ENCODE measurements around the gene SOHLH1. TPM values are rescaled to one million over a fixed set of nuclear protein-coding genes. Genes with fewer than 3 reads are reported as not detected.

SOHLH1 gene
- total RNA-seq, 1 donor from 2014 or later = not detected

- DNase-seq = no peak
- H3K27me3 Mint-ChIP-seq = peaks cover 4% of the 10 kb centered on the region
- no peak overlapping the region for H3K4me3 Mint-ChIP-seq
- H3K27ac Mint-ChIP-seq = no peak overlapping the region
- intact Hi-C loops (cut with micrococcal nuclease) = no loop called here
- H3K9me3 Mint-ChIP-seq = peaks cover 6% of the 10 kb centered on the region
- no peaks in the 10 kb centered on the region for H3K4me1 Mint-ChIP-seq
- no peaks in the 10 kb centered on the region for H3K36me3 Mint-ChIP-seq (ENCODE audit: low read depth)
Observed at GRCh38 chr9:135736979-135737839, 37.9 kb upstream of the SOHLH1 start.

DNA sequence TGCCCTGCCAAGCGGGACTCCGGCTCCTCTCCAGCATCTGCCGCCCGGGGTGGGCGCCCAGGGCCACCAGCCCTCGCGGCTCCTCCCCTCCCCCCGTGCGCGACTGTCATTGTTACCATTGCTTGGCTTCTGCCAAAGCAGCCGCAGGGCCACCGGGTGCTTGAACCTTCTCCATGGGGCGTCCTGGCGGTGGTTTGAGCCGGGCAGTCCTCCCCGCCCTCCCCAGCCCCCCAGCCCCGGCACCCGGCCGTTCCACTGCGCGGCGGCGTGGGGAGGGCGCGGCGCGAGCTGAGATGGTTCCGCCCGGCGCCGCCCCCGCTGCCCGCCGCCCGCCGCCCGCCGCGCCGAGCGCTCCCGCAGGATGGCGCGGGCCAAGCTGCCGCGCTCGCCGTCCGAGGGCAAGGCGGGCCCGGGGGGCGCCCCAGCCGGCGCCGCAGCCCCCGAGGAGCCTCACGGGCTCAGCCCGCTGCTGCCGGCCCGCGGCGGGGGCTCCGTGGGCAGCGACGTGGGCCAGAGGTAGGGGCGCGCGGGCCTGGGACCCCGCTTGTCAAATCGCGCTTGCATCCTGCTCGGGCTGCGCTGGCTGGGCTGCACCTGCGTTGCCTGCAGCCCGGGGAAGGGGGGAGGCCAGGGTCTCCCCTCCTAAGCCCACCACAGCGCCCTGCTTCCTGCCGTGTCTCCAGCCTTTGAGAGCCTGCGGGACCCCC is 37.1 kb upstream of the SOHLH1 start:
- H3K27me3 Mint-ChIP-seq = peaks cover 4% of the 10 kb centered on the region
- no peaks in the 10 kb centered on the region for H3K4me1 Mint-ChIP-seq
- H3K27ac Mint-ChIP-seq = no peak overlapping the region
- DNase-seq = no peak
- H3K36me3 Mint-ChIP-seq (ENCODE audit: low read depth) = no peaks in the 10 kb centered on the region
- intact Hi-C loops (cut with micrococcal nuclease) = no loop called here
- H3K9me3 Mint-ChIP-seq = peaks cover 9% of the 10 kb centered on the region
- no peak overlapping the region for H3K4me3 Mint-ChIP-seq

GRCh38 chr9:135734616-135735144 is 35.4 kb upstream of the SOHLH1 start:
- no peaks in the 10 kb centered on the region for H3K36me3 Mint-ChIP-seq (ENCODE audit: low read depth)
- no peak overlapping the region for H3K27ac Mint-ChIP-seq
- no peak for DNase-seq
- intact Hi-C loops (cut with micrococcal nuclease) = no loop called here
- H3K9me3 Mint-ChIP-seq = peaks cover 13% of the 10 kb centered on the region
- peaks cover 4% of the 10 kb centered on the region for H3K27me3 Mint-ChIP-seq
- no peaks in the 10 kb centered on the region for H3K4me1 Mint-ChIP-seq
- H3K4me3 Mint-ChIP-seq = no peak overlapping the region

DNA sequence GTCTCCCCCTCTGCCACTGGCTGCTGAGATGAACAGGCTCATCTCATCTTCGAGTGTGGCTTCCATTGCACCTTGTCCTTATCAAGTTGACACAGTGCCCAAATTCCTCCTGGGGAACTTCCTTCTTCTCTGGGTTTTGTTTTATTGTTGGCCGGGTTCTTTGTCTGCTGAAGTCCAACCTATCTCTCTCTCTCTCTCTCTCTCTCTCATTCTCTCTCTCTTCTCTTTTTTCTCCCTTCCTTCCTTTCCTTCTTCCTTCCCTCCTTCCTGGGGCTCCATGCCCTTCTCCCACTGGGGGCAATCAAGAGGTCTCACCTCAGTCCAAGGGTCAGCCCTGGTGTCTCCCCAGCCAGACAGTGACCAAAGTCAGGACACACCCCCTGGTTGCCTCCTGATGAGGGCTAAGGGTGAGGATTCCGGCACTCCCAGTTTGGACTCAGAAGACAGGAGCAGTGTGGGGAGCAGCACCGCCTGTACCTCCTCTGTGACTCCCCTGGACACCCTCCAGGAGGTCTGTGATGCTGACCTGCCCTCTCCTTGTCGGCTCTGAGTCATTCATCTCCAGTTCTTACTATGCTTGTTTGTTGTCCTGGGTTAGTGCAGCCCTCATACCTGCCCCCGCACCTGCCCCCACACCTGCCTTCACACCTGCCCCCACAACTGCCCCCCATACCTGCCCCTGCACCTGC is 33.4 kb upstream of the SOHLH1 start:
- intact Hi-C loops (cut with micrococcal nuclease) = no loop called here
- no peak overlapping the region for H3K27ac Mint-ChIP-seq
- no peaks in the 10 kb centered on the region for H3K36me3 Mint-ChIP-seq (ENCODE audit: low read depth)

DNA sequence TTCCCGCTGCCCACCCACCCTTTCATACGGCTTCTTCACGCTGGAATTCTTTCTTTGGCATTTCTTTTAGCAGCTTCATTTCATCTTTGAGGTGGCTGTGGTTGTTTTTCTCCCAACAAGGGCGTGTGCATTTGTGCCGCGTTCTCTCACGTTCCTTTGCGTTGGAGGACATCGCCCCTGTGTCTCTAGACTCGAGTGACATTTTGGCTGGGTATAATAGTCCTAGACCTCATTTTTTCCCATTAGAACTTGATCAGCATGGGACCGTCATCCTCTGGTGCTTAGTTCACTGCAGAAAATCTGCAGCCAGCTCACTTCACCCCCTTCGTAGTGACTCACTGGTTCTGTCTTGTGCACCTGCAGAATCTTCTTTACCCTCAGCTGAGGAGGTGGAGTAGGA is 32.2 kb upstream of the SOHLH1 start:
- intact Hi-C loops (cut with micrococcal nuclease) = no loop called here
- Mint-ChIP-seq H3K9me3 (peaks cover 13% of the 10 kb centered on the region), H3K4me3 (no peak overlapping the region), H3K27ac (no peak overlapping the region), H3K4me1 (no peaks in the 10 kb centered on the region), H3K27me3 (peaks cover 1% of the 10 kb centered on the region), H3K36me3 (ENCODE audit: low read depth) (no peaks in the 10 kb centered on the region)
- DNase-seq = no peak

More for the DNA sequence above, 33.4 kb upstream of the SOHLH1 start:
- no peak for DNase-seq
- peaks cover 13% of the 10 kb centered on the region for H3K9me3 Mint-ChIP-seq
- H3K4me1 Mint-ChIP-seq = no peaks in the 10 kb centered on the region
- H3K27me3 Mint-ChIP-seq = peaks cover 5% of the 10 kb centered on the region
- no peak overlapping the region for H3K4me3 Mint-ChIP-seq

- H3K27me3 Mint-ChIP-seq = peaks cover 1% of the 10 kb centered on the region
- H3K27ac Mint-ChIP-seq = no peak overlapping the region
- H3K4me3 Mint-ChIP-seq = no peak overlapping the region
- peaks cover 13% of the 10 kb centered on the region for H3K9me3 Mint-ChIP-seq
- H3K4me1 Mint-ChIP-seq = no peaks in the 10 kb centered on the region
- intact Hi-C loops (cut with micrococcal nuclease) = no loop called here
- no peaks in the 10 kb centered on the region for H3K36me3 Mint-ChIP-seq (ENCODE audit: low read depth)
- DNase-seq = no peak
Observed at GRCh38 chr9:135729480-135729879, 30.2 kb upstream of the SOHLH1 start.

DNA sequence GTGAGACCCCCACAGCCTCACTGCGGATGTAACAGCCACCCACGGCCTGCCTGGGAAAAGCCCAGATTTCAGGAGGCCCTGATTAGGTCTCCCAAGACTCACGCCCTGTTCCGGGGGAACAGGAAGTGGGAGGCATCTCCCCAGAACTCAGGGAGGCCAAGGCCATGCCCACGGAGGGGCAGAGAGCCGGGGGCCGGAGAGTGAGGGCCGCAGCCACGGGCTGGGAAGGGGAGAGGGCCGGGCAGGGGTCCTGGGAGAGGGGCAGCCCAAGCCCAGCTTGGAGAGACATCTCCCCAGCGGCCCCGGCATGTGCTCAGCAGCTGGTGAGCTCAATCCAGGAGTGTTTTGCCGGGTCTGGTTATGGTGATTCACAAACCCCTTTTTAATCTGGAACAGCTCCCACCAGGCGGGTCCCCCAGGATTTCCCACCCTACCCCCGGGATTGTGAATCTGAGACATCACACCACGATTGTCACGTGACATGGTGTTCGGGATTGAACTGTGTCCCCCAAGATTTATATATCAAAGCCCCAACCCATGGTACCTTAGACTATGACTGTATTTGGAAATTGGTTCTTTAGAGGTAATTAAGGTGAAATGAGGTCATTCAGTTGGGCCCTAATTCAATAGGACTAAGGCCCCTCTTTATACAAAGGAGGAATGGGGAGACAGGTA is 29.3 kb upstream of the SOHLH1 start:
- Mint-ChIP-seq H3K9me3 (peaks cover 13% of the 10 kb centered on the region), H3K27me3 (peaks cover 1% of the 10 kb centered on the region)

DNA sequence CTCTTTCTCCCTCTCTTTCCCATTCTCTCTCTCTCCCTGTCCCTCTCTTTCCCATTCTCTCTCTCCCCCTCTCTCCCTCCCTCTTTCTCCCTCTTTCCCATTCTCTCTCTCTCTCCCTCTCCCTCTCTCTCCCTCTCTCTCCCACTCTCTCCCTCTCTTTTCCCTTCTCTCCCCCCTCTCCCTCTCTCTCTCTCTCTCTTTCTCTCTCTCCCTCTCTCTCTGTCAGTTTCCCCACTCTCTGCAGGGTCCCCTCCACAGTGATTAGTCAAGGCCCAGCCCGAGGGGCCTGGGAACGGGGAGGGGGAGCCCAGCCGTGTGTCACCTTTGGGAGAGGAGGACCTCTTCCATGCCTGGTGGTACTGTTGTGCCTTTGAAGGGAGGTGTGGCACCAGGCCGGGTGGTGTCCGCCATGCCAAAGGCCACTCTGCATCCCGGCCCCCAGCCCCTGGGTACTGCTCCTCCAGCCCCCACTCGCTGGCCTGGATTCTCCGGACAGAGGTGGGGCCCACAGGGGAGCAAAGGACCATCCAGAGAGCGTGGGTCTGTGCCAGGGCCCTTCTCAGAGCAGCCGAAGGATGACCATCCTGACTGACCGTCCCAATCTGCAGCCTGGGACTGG is 28.1 kb upstream of the SOHLH1 start:
- intact Hi-C loops (cut with micrococcal nuclease) = no loop called here
- no peak overlapping the region for H3K4me3 Mint-ChIP-seq
- H3K9me3 Mint-ChIP-seq = peaks cover 8% of the 10 kb centered on the region
- no peak for DNase-seq
- H3K4me1 Mint-ChIP-seq = no peaks in the 10 kb centered on the region
- H3K27ac Mint-ChIP-seq = no peak overlapping the region
- H3K27me3 Mint-ChIP-seq = peaks cover 1% of the 10 kb centered on the region
- H3K36me3 Mint-ChIP-seq (ENCODE audit: low read depth) = no peaks in the 10 kb centered on the region

More for the DNA sequence above, 29.3 kb upstream of the SOHLH1 start:
- Mint-ChIP-seq H3K4me1 (no peaks in the 10 kb centered on the region), H3K27ac (no peak overlapping the region), H3K4me3 (no peak overlapping the region), H3K36me3 (ENCODE audit: low read depth) (no peaks in the 10 kb centered on the region)
- intact Hi-C loops (cut with micrococcal nuclease) = no loop called here
- DNase-seq = no peak

GRCh38 chr9:135726138-135726853 is 27.0 kb upstream of the SOHLH1 start:
- Mint-ChIP-seq H3K27me3 (peaks cover 1% of the 10 kb centered on the region), H3K9me3 (peaks cover 3% of the 10 kb centered on the region), H3K27ac (no peak overlapping the region), H3K36me3 (ENCODE audit: low read depth) (no peaks in the 10 kb centered on the region), H3K4me1 (no peaks in the 10 kb centered on the region), H3K4me3 (no peak overlapping the region)
- intact Hi-C loops (cut with micrococcal nuclease) = no loop called here
- DNase-seq = no peak

GRCh38 chr9:135724186-135724787 is 25.0 kb upstream of the SOHLH1 start:
- Mint-ChIP-seq H3K27me3 (peaks cover 1% of the 10 kb centered on the region), H3K4me1 (no peaks in the 10 kb centered on the region), H3K36me3 (ENCODE audit: low read depth) (no peaks in the 10 kb centered on the region), H3K27ac (no peak overlapping the region), H3K9me3 (no peaks in the 10 kb centered on the region), H3K4me3 (no peak overlapping the region)
- intact Hi-C loops (cut with micrococcal nuclease) = no loop called here
- DNase-seq = no peak

DNA sequence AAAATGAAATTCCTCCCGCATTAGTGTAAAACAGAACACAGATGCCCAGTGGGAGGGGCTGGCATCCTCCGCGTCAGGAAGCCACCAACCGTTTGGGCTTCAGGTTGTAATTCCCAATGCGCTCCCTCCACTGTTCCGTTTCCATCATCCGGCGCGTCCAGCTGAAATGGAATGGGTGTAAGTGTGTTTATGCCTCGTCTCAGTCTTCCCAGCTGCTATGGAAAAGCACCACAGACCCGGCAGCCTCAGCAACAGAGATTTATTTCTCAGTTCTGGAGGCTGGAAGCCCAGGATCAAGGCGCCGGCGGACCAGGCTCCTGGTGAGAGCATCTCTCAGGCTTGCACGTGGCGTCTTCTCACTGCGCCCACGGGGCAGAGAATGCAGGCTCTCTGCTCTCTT is 23.1 kb upstream of the SOHLH1 start:
- Mint-ChIP-seq H3K9me3 (no peaks in the 10 kb centered on the region), H3K4me3 (no peak overlapping the region), H3K4me1 (no peaks in the 10 kb centered on the region), H3K27ac (no peak overlapping the region), H3K27me3 (no peaks in the 10 kb centered on the region), H3K36me3 (ENCODE audit: low read depth) (no peaks in the 10 kb centered on the region)
- intact Hi-C loops (cut with micrococcal nuclease) = no loop called here
- DNase-seq = no peak

GRCh38 chr9:135719472-135719871 is 20.2 kb upstream of the SOHLH1 start:
- intact Hi-C loops (cut with micrococcal nuclease) = no loop called here
- Mint-ChIP-seq H3K4me3 (no peak overlapping the region), H3K4me1 (no peaks in the 10 kb centered on the region), H3K9me3 (no peaks in the 10 kb centered on the region), H3K27me3 (peaks cover 14% of the 10 kb centered on the region), H3K36me3 (ENCODE audit: low read depth) (no peaks in the 10 kb centered on the region), H3K27ac (no peak overlapping the region)
- DNase-seq = no peak

Measured in activated CD4-positive, alpha-beta T cell treated with anti-CD3 and anti-CD28 coated beads, Interleukin-2, amount 10 ng/mL, durations not matched to agents 24 days and 14 days (primary cell).